ENCODE data around the gene FBXO17. TPM values are rescaled to one million over a fixed set of nuclear protein-coding genes. Genes with fewer than 3 reads are reported as not detected.
"Not testable (repeated sequence)": the region's sequence is repeated elsewhere in the genome, so short reads cannot be mapped to it uniquely, and the experiment has no call there.

FBXO17 gene
- total RNA-seq, 2 donors from 2014 or later: 29.6 to 31.7 TPM

- Histone ChIP-seq H3K36me3 (no peaks in the 10 kb centered on the region), H3K27ac (no peak overlapping the region), H3K4me3 (no peak overlapping the region), H3K27me3 (replicated peaks; ENCODE audit: insufficient read depth) (no peaks in the 10 kb centered on the region), H3K9me3 (no peaks in the 10 kb centered on the region), H3K4me1 (ENCODE audit: control insufficient read depth in 1 of 2, low read depth in 2 of 2) (peaks cover 4 to 11% of the 10 kb centered on the region in 2 donors)
- no peak for TF ChIP-seq CTCF (IDR thresholded peaks at IDR 0.05)
- no peak for DNase-seq (ENCODE audit: low spot score)
- no peak for ATAC-seq (ENCODE audit: insufficient number of reproducible peaks, low FRiP score, low read depth)
Measured at GRCh38 chr19:38970664-38971532, 4.6 kb downstream of the FBXO17 start.

GRCh38 chr19:38966149-38966548 lies 9.4 kb downstream of the FBXO17 start:
- not testable (repeated sequence) for DNase-seq (ENCODE audit: low spot score); H3K36me3 ChIP-seq; H3K27me3 ChIP-seq (replicated peaks; ENCODE audit: insufficient read depth); H3K4me3 ChIP-seq; H3K4me1 ChIP-seq (ENCODE audit: control insufficient read depth in 1 of 2, low read depth in 2 of 2); H3K9me3 ChIP-seq; ATAC-seq (ENCODE audit: insufficient number of reproducible peaks, low FRiP score, low read depth); H3K27ac ChIP-seq

- peaks cover 0 to 7% of the 10 kb centered on the region in 2 donors for H3K4me1 ChIP-seq (ENCODE audit: control insufficient read depth in 1 of 2, low read depth in 2 of 2)
- H3K9me3 ChIP-seq: no peaks in the 10 kb centered on the region
- no peaks in the 10 kb centered on the region for H3K27me3 ChIP-seq (replicated peaks; ENCODE audit: insufficient read depth)
- no peak overlapping the region for H3K4me3 ChIP-seq
- no peak for TF ChIP-seq CTCF (IDR thresholded peaks at IDR 0.05)
- DNase-seq (ENCODE audit: low spot score) (no peak), ATAC-seq (ENCODE audit: insufficient number of reproducible peaks, low FRiP score, low read depth) (no peak)
- H3K27ac ChIP-seq: no peak overlapping the region
- H3K36me3 ChIP-seq: no peaks in the 10 kb centered on the region
Measured at GRCh38 chr19:38964738-38965137, 10.8 kb downstream of the FBXO17 start.

GRCh38 chr19:38959618-38960017 lies 15.9 kb downstream of the FBXO17 start:
- DNase-seq (ENCODE audit: low spot score): no peak
- Histone ChIP-seq H3K4me1 (ENCODE audit: control insufficient read depth in 1 of 2, low read depth in 2 of 2) (peaks cover 0 to 7% of the 10 kb centered on the region in 2 donors), H3K9me3 (no peaks in the 10 kb centered on the region), H3K27ac (no peak overlapping the region), H3K4me3 (no peak overlapping the region), H3K27me3 (replicated peaks; ENCODE audit: insufficient read depth) (no peaks in the 10 kb centered on the region), H3K36me3 (no peaks in the 10 kb centered on the region)
- no peak for TF ChIP-seq CTCF (IDR thresholded peaks at IDR 0.05)
- ATAC-seq (ENCODE audit: insufficient number of reproducible peaks, low FRiP score, low read depth): no peak

GRCh38 chr19:38958301-38958700 lies 17.2 kb downstream of the FBXO17 start:
- H3K36me3 ChIP-seq: no peaks in the 10 kb centered on the region
- ATAC-seq (ENCODE audit: insufficient number of reproducible peaks, low FRiP score, low read depth) (no peak), DNase-seq (ENCODE audit: low spot score) (no peak)
- no peaks in the 10 kb centered on the region for H3K27me3 ChIP-seq (replicated peaks; ENCODE audit: insufficient read depth)
- H3K9me3 ChIP-seq: no peaks in the 10 kb centered on the region
- H3K4me1 ChIP-seq (ENCODE audit: control insufficient read depth in 1 of 2, low read depth in 2 of 2): peaks cover 0 to 7% of the 10 kb centered on the region in 2 donors
- no peak overlapping the region for H3K27ac ChIP-seq
- TF ChIP-seq CTCF (IDR thresholded peaks at IDR 0.05): no peak
- H3K4me3 ChIP-seq: no peak overlapping the region

All from thoracic aorta (tissue), 2 donors.